HG03439 (cell line): Measurements from ENCODE around the gene IMPA2.

Source experiments
- ATAC-seq: cut with Tn5 transposase; IDR thresholded peaks from one replicate; pipeline ENCODE4 v1.9.1; 2021; ENCODE audit warnings: mild to moderate bottlenecking, moderate library complexity; ENCODE audit not compliant: unreplicated experiment

Gene IMPA2

DNA sequence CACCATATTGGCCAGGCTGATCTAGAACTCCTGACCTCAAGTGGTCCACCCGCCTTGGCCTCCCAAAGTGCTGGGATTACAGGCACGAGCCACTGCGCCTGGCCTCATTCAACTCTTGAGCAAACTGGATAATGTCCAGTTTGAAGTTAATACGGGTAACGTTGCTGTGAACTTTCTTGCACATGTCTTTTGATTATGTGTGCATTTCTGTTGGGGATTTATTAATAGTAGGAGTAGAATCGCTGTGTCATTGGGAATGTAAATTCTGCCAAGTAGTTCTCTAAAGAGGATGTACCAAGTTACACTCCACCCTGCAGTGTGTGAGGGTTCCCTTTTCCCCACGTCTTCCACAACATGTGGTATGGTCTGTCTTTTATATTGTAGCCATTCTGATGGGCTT lies 6.2 kb downstream of the IMPA2 start:
- ATAC-seq, result no peak

DNA sequence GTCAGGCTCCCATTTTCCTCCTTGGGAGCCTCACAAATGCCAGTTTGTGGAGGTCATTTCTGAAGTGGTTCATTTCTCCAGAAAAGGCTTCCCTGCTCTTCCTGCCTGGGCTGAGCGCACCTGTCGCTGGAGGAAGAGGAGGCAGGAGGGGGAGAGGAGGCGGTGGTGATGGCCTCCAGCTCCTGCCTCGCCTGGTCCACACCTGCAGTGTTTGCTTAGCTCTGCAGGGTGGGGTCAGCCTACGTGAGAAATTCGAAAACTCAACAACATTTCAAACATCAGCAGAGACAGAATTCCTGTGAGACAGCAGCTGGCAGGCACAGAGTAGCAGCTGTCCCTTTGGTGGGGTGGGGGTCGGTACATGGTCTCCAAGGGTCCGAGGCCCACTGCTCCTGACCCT lies 7.9 kb downstream of the IMPA2 start:
- no peak for ATAC-seq

DNA sequence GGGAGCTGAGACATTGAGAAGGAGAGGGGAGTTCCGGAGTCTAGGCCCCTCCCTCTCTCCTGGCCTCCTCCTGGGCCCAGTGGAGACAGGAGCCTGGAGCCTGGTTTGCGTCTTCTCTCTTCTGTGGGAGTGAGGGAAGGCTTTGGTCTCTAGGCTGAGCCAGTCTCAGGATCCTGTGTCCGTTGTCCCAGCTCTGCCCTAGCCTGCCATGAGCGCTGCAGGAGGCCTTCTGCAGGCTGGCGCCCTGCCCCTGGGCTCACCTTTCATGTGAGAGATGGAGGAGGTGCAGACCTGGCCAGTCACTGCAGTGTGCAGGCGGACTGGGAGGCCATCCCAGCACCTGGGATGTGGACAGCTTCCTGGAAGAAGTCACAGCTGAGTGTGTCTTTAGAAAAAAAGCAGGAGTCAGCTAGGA lies 8.7 kb downstream of the IMPA2 start:
- no peak for ATAC-seq

DNA sequence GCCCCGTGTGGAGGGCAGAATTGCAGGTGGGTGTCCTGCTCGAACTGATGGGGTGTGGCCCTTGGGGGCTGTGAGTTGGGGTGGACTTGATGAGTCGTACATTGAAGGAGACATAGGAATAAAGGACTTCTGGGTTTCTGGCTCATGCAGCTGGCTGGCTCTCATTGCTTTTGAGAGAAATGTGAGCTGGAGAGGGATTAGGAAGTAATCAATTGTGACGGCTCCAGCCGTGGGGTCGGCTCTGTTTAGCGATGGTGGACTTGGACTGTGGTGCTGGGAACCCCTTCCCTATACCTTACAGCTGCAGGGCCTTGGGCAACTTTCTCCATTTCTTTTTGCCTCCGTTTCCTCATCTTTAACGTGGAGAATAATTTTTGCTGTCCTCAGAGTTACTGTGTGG lies 9.2 kb downstream of the IMPA2 start:
- no peak for ATAC-seq

DNA sequence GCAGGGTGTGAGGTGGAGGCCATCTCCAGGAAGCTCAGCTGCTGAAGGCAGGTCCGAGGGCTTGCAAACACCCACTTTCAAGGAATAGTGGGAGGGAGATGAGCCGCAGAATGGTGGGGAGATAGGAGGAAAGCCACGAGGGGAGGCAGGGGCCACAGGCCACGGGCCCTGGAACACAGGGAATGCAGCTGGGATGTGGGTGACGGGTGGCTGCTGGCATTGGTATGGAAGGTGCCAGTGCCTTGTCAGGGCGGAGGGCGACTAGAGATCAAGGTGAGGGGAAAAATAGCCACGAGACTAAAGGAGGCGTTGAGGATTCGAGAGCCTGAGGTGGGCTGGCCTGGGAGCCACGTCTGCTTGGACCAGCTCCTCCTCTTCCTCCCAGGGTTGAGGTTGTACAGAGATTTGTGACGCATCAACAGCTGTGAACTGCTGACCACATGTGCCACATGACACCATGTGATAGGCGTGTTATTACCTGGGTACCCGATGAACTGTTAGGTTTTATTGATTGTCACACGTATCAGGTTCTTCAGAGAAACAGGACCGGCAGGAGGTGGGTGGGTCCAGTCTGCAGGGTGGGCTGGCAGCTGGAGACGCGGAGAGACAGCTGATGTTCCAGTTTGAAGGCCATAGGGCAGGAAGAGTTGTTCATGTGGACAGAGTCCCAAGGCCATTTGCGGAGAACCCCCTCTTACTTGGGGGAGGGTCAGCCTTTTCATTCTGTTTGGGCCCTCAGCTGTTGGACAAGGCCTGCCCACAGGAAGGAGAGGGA lies 9.9 kb downstream of the IMPA2 start:
- no peak for ATAC-seq

DNA sequence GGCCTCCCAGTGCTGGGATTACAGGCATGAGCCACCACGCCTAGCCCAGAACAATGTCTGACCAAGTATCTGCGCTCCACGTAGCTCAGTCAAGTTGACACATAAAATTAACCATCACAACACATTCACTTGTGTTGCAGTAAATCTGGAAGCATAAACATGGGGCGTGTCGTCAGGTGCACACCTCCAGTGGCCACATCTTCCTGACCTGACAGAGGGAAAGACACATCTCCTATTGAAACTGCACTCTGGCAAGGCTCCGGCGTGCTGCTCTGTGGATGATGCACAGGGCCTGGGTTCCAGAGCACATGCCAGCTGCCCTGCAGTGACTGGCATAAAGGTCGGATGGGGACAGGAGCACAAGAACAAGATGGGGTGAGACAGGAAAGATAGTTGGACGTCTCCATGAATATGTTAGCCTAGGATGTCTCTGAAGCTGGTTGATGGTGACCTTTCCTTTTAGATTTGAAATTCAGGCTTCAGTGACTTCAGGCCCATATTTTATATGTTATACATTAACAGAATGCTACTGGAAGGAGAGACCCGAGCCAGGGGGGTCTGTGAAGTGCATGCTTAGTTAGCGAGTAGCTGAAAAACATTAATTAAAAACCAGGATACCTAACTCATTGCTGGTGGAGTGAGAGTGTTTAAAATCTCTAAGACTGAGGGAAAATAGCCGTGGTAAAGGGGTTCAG lies 10.9 kb downstream of the IMPA2 start:
- ATAC-seq, result no peak

DNA sequence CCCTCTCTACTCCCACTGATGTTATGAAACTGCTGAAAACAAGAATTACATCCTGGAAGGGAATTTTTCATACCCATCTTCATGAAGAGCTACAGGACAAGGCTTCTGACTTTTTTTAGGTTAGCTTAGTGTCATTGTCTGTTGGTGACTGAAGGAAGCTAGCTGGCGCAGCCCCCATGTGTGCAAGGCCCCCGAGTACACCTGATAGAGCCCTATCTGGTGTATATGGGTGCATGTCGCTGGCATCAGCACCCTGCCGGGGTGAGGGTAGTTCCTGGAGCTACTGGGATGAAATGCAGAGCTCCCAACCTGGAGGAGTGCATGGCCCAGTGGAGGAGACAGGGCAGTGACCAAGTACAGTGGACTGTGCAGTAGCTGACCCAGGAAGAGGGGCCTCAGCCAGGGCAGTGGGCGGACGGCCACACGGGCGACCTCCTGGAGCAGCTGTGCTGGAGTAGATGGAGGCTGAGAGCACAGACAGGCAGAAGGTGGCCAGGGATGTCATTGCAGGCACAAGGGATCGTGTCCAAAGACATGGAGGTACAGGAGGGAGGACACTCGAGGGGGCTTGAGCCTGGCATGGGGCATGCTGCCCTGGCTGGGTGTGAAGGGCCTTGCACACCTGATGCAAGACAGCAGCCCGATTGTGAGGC lies 12.1 kb downstream of the IMPA2 start:
- ATAC-seq, result no peak

DNA sequence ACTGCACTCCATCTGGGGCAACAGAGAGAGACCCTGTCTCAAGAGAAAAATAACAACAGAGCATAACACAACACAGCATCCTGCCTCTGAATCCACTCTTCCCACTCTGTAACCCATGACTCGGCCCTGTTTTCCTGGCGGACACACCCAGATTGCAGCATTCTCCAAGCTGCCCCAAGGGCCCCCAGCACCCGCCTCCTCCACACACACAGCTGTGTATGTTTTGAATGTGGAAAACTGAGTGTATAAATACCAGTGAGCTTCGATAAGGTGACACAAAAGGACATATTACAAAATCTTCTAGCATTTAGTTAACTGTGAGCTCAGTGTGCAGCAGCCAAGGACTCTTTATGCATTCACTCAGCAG lies 13.0 kb downstream of the IMPA2 start:
- no peak for ATAC-seq

DNA sequence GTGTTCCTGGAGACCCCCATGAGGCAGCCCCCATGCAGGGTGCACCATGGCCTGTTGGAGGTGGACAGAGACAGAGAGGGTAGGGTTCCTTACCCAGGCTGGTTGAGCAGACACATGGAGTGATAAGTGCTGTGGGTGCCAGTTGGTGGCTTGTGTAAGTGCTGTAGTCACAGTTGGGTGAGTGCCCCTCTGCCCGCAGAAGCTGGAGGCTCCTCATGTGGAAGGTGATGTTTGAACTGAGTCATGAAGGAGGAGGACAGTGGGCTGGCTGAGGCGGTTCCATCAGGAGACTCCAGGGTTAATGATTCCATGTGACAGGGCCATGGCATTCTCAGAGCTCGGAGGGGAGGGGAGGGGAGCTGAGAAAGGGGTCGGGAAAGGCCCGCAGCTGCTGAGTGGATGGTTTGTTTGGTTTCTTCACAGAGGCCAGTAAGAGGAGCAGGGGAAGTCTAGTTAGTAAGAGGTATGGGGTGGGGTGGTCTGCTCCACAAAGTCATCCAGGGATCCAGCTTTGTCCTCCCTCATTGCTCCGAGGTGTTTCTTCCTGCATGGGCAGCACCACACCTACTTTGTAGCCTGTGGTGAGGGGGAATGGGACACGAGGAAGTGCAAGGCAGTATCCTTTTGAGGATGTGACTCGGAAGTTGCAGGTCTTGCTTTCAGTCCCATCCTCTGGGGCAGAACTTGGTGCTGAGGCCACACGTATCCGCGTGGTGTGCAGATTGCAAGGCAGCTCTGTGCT lies 13.6 kb downstream of the IMPA2 start:
- no peak for ATAC-seq

DNA sequence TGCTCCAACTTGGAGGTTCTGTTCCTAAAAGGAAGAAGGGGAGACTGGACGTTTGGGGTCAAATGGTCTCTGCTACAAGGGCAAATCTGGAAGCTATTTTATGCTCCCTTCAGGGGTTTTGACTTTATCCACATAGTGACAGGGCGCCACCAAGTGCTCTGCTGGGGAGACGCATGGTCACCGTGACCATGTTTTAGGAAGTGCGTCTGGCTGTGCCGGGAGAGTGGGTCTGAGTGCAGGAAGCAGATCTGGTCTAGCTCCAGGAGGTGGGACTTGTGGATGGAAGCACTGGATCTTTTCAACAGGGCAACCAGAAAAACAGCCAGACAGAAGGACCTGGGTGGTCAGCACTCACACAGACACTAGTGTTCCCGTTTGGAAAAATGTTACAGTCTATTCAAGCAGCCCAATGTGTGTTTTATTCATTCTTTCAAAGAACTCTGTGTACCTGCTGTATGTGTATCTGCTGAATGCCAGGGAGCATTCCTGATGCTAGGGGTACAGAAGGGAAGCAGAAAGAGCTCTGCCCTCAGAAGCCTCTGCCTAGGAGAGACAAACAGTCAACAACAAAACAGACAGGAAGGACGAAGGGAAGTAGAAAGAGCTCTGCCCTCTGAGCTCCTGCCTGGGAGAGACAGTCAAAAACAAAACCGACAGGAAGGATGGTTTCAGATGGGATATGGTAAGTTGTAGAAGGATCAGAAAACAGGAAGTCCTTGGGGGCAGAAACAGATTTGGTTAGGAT lies 14.3 kb downstream of the IMPA2 start:
- no peak for ATAC-seq

DNA sequence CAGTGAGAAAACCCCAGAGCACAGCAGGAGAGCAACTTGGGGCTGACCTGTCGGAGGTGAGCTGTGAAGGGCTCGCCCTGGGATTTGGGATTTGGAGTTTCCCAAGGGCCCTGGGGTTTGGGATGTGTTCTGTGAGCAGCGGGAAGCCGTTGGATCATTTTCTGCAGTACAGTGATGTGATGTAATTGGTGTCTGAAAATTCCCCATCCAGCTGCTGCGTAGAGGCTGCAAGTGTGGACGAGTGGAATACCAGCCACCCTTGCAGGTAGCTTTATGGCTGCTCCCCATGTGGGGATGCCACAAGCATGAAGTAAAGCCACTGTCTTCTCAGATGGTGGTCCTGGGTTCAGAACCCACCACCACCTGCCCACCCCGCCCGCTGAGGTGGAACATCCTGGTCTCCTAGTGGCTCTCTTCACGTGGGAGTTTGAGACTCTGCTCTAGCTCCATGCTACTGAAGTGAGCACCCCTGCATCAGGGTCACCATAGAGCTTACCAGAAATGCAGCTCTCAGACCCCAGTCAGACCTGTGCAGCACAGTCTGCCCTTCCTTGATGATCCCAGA lies 15.0 kb downstream of the IMPA2 start:
- no peak for ATAC-seq

DNA sequence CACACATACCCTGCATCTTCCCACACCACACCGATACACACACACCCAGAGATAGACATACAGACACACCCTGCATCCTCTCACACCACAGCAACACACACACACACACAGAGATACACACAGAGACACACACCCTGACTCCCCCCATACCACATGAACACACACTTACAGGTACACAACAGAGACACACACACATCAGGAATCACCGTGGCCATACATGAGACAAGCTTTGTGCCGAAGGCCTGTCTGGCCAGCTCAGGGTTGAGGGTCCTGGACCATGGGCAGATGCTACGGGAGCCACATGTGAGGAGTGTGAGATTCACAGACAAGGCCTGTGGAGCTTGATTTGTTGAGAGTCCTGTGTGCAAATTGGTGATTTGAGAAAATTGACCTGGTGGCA lies 15.6 kb downstream of the IMPA2 start:
- ATAC-seq, result no peak

DNA sequence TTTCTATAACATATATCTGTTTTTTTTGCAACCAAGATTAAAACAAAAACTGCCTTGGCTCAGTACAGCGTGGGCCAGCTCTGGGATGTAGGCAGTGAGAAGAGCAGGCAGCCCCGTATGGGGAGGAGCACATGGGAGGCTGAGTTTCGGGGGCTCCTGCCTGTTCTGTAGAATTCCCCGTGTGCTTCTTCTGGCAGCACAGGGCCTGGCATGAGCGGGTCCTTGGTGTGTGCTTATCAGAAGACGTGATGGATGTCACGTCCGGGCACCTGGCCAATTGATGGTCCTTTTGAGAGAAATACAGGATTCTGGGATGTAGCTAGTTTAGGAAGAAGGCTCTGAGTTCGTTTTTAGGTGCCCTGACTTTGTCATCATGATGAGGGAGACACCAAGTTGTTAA lies 16.2 kb downstream of the IMPA2 start:
- no peak for ATAC-seq

DNA sequence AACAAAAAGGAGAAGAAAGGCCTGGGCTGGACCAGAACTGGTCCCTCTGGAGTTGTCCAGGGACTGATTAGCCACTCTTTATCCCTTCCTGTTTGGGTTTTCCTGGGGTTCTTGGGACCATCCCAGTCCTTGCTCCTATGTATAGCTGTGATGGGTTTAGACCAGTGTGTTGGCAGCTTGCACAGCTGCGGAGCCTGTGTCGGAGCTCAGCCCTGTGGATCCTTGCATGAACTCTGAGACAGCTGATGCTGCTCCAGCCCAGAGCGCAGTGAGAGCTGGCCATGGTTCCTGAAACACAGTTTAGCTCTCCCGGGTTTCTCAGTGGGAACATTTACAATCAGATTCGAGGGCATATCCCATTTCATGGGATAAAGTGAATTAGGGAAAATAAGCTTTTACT lies 16.9 kb downstream of the IMPA2 start:
- ATAC-seq, result no peak

DNA sequence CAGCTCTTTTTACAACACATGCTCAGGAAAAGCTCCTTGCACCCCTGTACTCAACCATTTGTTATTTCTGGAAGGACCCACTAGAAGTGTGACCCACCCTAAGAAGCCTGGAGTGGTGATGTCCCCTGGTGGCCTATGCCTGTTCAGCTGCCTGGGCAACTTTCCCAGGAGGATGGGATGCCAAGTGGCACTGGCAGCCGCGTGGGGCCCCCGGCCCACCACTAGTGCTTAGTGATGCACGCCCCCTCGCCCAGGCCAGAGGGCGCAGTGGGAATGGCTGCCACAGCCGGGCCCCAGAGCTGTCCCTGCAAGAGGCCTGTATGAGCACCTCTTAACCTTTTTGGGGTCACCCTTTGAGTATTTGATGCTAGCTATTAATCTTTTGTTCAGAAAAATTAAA lies 18.1 kb downstream of the IMPA2 start:
- ATAC-seq, result no peak

DNA sequence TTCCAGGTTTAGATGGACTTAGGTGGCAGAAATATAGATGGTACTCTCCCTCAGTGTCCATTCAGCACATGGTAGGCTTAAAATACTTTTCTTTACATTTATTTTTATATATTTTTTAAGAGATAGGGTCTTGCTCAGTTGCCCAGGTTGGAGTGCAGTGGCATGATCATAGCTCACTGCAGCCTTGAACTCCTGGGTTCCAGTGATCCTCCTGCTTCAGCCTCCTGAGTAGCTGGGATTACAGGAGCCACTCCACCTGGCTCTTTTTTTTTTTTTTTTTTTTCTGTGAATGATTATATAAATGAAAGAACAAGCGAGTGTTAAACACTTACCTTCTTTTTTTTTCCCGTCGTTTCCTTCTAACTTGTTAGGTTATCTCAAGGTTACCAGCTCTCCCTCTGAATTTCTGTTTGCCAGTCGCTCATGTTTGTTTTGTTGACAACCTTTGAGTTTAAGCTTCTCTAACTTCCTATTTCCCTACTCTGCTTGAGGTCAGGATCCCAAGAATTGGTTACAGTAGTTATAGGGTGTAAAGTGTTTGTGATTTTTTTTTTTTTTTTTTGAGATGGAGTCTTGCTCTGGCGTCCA lies 18.9 kb downstream of the IMPA2 start:
- ATAC-seq, result no peak

DNA sequence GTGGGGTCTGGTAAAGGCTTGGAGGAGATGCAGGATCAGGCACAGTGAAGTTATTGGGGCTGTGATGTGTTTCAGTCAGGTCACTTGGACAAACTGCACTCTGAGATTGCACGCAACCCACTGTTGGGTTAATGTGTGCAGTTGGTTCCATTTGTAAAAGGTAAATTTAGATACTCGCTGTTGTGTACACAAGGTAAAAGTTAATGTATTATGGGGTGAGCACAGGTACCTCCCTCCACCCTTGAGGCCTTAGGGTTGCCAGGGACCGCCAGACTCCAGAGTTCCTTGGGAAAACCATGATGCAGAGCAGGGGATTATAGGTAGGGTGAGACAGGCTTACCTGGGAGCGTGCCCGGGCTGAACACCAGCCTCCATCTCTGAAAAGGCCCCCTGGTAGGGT lies 20.1 kb downstream of the IMPA2 start:
- no peak for ATAC-seq

DNA sequence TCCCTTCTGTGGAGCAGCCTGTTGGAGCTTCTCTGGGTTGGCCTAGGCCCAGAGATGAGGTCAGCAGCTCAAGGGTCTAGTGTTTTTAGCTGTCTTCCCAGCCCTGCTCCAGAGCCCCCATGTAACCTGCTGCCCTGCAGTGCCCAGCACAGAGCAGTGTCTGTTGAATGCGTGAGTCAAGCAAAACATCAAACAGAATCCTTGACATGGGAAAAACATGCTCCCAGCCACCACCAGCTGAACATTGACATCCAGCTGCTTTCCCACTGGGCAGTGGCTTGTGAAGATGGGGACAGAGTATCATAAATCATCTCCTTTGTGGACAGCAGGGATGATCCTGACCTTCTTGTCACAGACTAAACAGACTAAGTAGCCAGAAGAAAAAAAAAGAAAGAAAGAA lies 22.6 kb downstream of the IMPA2 start:
- ATAC-seq, result no peak

DNA sequence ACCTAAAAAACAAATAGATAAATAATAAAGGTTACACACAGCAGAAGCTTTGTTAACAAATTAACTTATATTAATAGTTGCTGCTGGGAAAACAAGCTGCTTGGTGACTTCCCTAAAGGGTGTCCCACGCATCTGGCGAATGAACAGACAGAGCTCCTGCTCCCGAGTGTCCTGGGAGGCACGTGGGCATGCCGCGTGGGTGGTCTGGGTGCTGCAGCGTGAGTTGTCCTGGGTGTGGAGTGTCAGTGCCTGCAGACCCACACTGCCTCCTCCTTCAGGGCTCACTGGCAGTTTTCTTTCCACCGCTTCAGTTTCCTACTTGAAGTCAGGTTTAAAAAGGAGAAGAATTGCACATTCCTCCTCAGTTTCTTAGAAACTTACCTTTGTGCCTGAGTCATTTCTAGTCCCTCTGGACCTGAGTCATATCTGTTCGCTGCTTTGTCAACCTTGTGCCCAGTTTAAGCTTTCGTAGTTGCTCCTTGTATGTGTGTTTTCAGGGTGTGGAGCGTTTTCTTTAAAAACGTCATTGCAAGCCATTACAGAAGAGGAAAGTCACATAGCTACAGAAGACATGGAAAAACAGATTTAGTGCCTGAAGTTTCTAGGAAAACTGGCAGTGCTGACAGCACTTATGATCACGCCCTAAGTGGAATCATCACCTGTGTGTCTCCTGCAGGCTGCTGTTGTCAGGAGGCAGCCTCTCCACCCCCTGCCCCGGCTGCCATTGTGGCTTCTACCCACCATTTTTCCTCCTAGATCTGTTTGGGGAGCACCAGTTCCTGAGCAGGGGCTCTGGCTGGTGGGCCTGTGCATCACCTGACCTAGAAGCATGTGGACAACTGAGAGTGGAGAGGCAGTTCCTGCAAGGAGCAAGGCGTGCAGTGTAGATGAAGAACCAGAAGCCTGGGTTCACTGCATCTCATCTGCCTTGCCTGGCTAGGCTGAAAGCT lies 24.5 kb downstream of the IMPA2 start:
- ATAC-seq, result no peak
